Keratinocyte (primary cell): Measurements from ENCODE around the gene OSMR. TPM values are rescaled to one million over a fixed set of nuclear protein-coding genes. Genes with fewer than 3 reads are reported as not detected.

Source experiments
- DNase-seq: peaks from one replicate; pipeline ENCODE4 v3.0.0-alpha.2; 2011; ENCODE audit warnings: low read depth, missing footprints, low spot score
- FAIRE-seq: peaks from 2 replicates; lab custom pipeline; 2011; peaks lifted over from hg19 to GRCh38; lab: Jason Lieb, UNC
- H2AFZ ChIP-seq: 2 replicates; pipeline ENCODE4 v1.6.0; 2012; ENCODE audit warnings: low read length, control low read depth, inconsistent platforms; ENCODE audit not compliant: control insufficient read depth
- H3K27ac ChIP-seq: 2 replicates; pipeline ENCODE4 v1.5.1; 2011; ENCODE audit warnings: low read length; ENCODE audit not compliant: control insufficient read depth, insufficient read depth
- H3K27me3 ChIP-seq: 3 replicates; pipeline ENCODE4 v1.6.0; 2011; ENCODE audit warnings: low read length; ENCODE audit not compliant: control insufficient read depth, insufficient read depth; ENCODE audit errors: extremely low read depth
- H3K36me3 ChIP-seq, 2 experiments: 2 replicates in 1 of 2; 3 replicates in 1 of 2; pipeline ENCODE4 v1.5.1; 2011; ENCODE audit warnings: low read length in 2 of 2, mild to moderate bottlenecking in 1 of 2; ENCODE audit not compliant: control insufficient read depth in 2 of 2, insufficient read depth in 2 of 2; ENCODE audit errors: extremely low read depth in 1 of 2
- H3K4me1 ChIP-seq: 3 replicates; pipeline ENCODE4 v1.5.1; 2011; ENCODE audit warnings: low read length; ENCODE audit not compliant: control insufficient read depth, insufficient read depth; ENCODE audit errors: extremely low read depth
- H3K4me2 ChIP-seq: 3 replicates; pipeline ENCODE4 v1.6.0; 2011; ENCODE audit warnings: low read depth, low read length; ENCODE audit not compliant: control insufficient read depth, insufficient read depth; ENCODE audit errors: extremely low read depth
- H3K4me3 ChIP-seq, 3 experiments: fragments of 200-600 bp in 1 of 3; sonication (generic) in 1 of 3; 2 replicates in 2 of 3; 3 replicates in 1 of 3; pipeline ENCODE4 v1.5.1; 2011 to 2016; ENCODE audit warnings: low read length in 3 of 3, mild to moderate bottlenecking in 3 of 3, control low read depth in 2 of 3, inconsistent platforms in 1 of 3, low read depth in 1 of 3, mixed read lengths in 1 of 3, mixed run types in 1 of 3, moderate library complexity in 1 of 3; ENCODE audit not compliant: control insufficient read depth in 2 of 3, insufficient read depth in 2 of 3; ENCODE audit errors: extremely low read depth in 1 of 3
- H3K79me2 ChIP-seq: 2 replicates; pipeline ENCODE4 v1.6.0; 2012; ENCODE audit warnings: low read length; ENCODE audit not compliant: control insufficient read depth, insufficient read depth
- H3K9ac ChIP-seq: 3 replicates; pipeline ENCODE4 v1.6.0; 2011; ENCODE audit warnings: low read length; ENCODE audit not compliant: control insufficient read depth, insufficient read depth; ENCODE audit errors: extremely low read depth
- H3K9me1 ChIP-seq: 3 replicates; pipeline ENCODE4 v1.6.0; 2011; ENCODE audit warnings: low read length; ENCODE audit not compliant: control insufficient read depth, insufficient read depth; ENCODE audit errors: extremely low read depth
- H3K9me3 ChIP-seq: 2 replicates; pipeline ENCODE4 v1.5.1; 2012; ENCODE audit warnings: low read depth, low read length; ENCODE audit not compliant: control insufficient read depth
- H4K20me1 ChIP-seq: 3 replicates; pipeline ENCODE4 v1.6.0; 2011; ENCODE audit warnings: low read length; ENCODE audit not compliant: control insufficient read depth, insufficient read depth; ENCODE audit errors: extremely low read depth
- CTCF ChIP-seq, 3 experiments: IDR thresholded peaks in 1 of 3; conservative IDR thresholded peaks in 1 of 3; optimal IDR thresholded peaks in 1 of 3; 2 replicates in 2 of 3; 3 replicates in 1 of 3; pipeline versions ENCODE3 to v1.5.1; 2011; ENCODE audit warnings: low read length in 3 of 3, mild to moderate bottlenecking in 3 of 3, moderate library complexity in 2 of 3, control low read depth in 1 of 3, inconsistent platforms in 1 of 3; ENCODE audit not compliant: insufficient read depth in 2 of 3; ENCODE audit errors: extremely low read depth in 1 of 3
- EZH2 ChIP-seq: IDR thresholded peaks from one replicate; pipeline ENCODE4 v1.6.1; 2012; ENCODE audit warnings: inconsistent platforms, mild to moderate bottlenecking, low read length, moderate library complexity
- dilution Hi-C: fragments of 300-500 bp; cut with MboI; formaldehyde crosslinking; loops from one replicate; pipeline ENCODE4 v1.7.0; 2020; ENCODE audit warnings: low sequenced_read_pairs; ENCODE audit not compliant: extremely low pct_ligation_motif_present
- polyA minus RNA-seq, 3 experiments: library from RNA; depleted of rRNA, polyadenylated mRNA; stranded (reverse); fragments of >200 nt; gene quantifications; 1 replicate in 1 of 3; 2 replicates in 1 of 3; 3 replicates in 1 of 3; pipeline ENCODE4 v1.2.3, GENCODE V29; 2011
- polyA plus RNA-seq, 5 experiments: library from polyadenylated mRNA; depleted of rRNA in 3 of 5; stranded (reverse) in 3 of 5; stranded (forward) in 1 of 5; unstranded in 1 of 5; fragments of >200 nt; gene quantifications; 1 replicate in 1 of 5; 2 replicates in 3 of 5; 3 replicates in 1 of 5; pipeline versions ENCODE4 v1.2.1 to v1.2.3, GENCODE V29; 2011 to 2012; ENCODE audit warnings: missing spikeins in 2 of 5, low read depth in 1 of 5, low replicate concordance in 1 of 5

The OSMR gene
- polyA plus RNA-seq (33.3 to 43.8 TPM (median 38.7 TPM) in 3 replicates), polyA minus RNA-seq (29.4 to 79.2 TPM (median 44.1 TPM) in 3 replicates)
- polyA plus RNA-seq (2011; ENCODE audit: low read depth): 15.5 TPM
- polyA plus RNA-seq (2011; cell fraction: cytosol; rRNA removed): 13.9 and 24.5 TPM in 2 replicates
- polyA plus RNA-seq (2011; cell fraction: nucleus; rRNA removed): 113 and 115 TPM in 2 replicates
- polyA plus RNA-seq (2012; ENCODE audit: low replicate concordance): 28.2 and 42.1 TPM in 2 replicates
- polyA minus RNA-seq (2011; cell fraction: cytosol; rRNA and poly(A)+ RNA removed): 19.4 TPM
- polyA minus RNA-seq (2011; cell fraction: nucleus; rRNA and poly(A)+ RNA removed): 101 and 184 TPM in 2 replicates

- Histone ChIP-seq H3K36me3 (peaks cover 2 to 18% of the 10 kb centered on the region in 2 experiments), H3K9me3 (no peaks in the 10 kb centered on the region), H3K4me3 (peak within 1 kb of the TSS; percentile 76 to 86 (median 84)), H3K4me1 (peaks cover 21% of the 10 kb centered on the region), H3K27ac (peak within 1 kb of the TSS; percentile 98), H2AFZ (peak within 1 kb of the TSS; percentile 39), H3K79me2 (peaks cover 87% of the 10 kb centered on the region), H3K9ac (peak within 1 kb of the TSS; percentile 95), H4K20me1 (peaks cover 8% of the 10 kb centered on the region), H3K9me1 (no peaks in the 10 kb centered on the region), H3K27me3 (no peaks in the 10 kb centered on the region), H3K4me2 (peak within 1 kb of the TSS; percentile 94)
- FAIRE-seq (no peak), DNase-seq (peak; percentile 71)
- dilution Hi-C loops: no loop called here
- TF ChIP-seq CTCF (optimal IDR thresholded peaks at IDR 0.05 in 1 of 3, IDR thresholded peaks at IDR 0.05 in 1 of 3, conservative IDR thresholded peaks at IDR 0.05 in 1 of 3; ENCODE audit: extremely low read depth in 1 of 3, insufficient read depth in 2 of 3, low read length in 3 of 3): peak in 1 of 3 experiments; percentile 5
- no peak for TF ChIP-seq EZH2
Observed at GRCh38 chr5:38845526-38846378, at the start of gene OSMR. OSMR (plus strand) TSS chr5:38846012; CDS start chr5:38869045, 23,033 bp downstream.

- DNase-seq (no peak), FAIRE-seq (no peak)
- TF ChIP-seq EZH2: no peak
- H3K4me3 ChIP-seq: no peak overlapping the region
- no peak overlapping the region for H3K4me2 ChIP-seq
- H3K9me3 ChIP-seq: no peaks in the 10 kb centered on the region
- no peaks in the 10 kb centered on the region for H3K9me1 ChIP-seq
- H4K20me1 ChIP-seq: no peaks in the 10 kb centered on the region
- no peak overlapping the region for H3K9ac ChIP-seq
- H3K79me2 ChIP-seq: no peaks in the 10 kb centered on the region
- dilution Hi-C loops: no loop called here
- H3K4me1 ChIP-seq: no peaks in the 10 kb centered on the region
- no peaks in the 10 kb centered on the region for H3K27me3 ChIP-seq
- no peak overlapping the region for H2AFZ ChIP-seq
- H3K27ac ChIP-seq: no peak overlapping the region
- no peaks in the 10 kb centered on the region for H3K36me3 ChIP-seq
Observed at GRCh38 chr5:38796742-38797108, 49.1 kb upstream of the OSMR start.
